Measurements from ENCODE around the gene ATP5F1B. TPM values are rescaled to one million over a fixed set of nuclear protein-coding genes. Genes with fewer than 3 reads are reported as not detected.

ATP5F1B gene
- total RNA-seq, 1 experiment from 2014 or later, result 1,064 TPM

GRCh38 chr12:56688129-56688845 is 42.5 kb upstream of the ATP5F1B start, which contains the start of gene PTGES3 (continued):
- TF ChIP-seq ELF4 (CRISPR knock-in tag; IDR thresholded peaks at IDR 0.05; ENCODE audit: low read depth) (no peak; the same call in 1 of the 2 replicates), TCF7 (CRISPR knock-in tag; IDR thresholded peaks at IDR 0.05; ENCODE audit: low read depth) (no peak), ZNF232 (CRISPR knock-in tag; IDR thresholded peaks at IDR 0.05) (no peak), FOXJ3 (CRISPR knock-in tag; IDR thresholded peaks at IDR 0.05; ENCODE audit: borderline replicate concordance) (no peak), MYBL2 (CRISPR knock-in tag; IDR thresholded peaks at IDR 0.05) (peak; percentile 98), SP1 (CRISPR knock-in tag; conservative IDR thresholded peaks at IDR 0.05) (peak; percentile 76), IRF2 (CRISPR knock-in tag; IDR thresholded peaks at IDR 0.05; ENCODE audit: borderline replicate concordance, low read depth) (no peak), TEAD4 (CRISPR knock-in tag; IDR thresholded peaks at IDR 0.05) (no peak), SMAD4 (CRISPR knock-in tag; IDR thresholded peaks at IDR 0.05) (no peak), ATF6 (CRISPR knock-in tag; IDR thresholded peaks at IDR 0.05) (no peak), ZNF671 (CRISPR knock-in tag; IDR thresholded peaks at IDR 0.05) (no peak), ZBTB21 (CRISPR knock-in tag; IDR thresholded peaks at IDR 0.05; ENCODE audit: borderline replicate concordance) (0 out of 2 replicates have a peak, but pooled peaks have one; percentile 70), ATF1 (CRISPR knock-in tag; IDR thresholded peaks at IDR 0.05) (no peak; the same call in 1 of the 2 replicates), CBFB (CRISPR knock-in tag; IDR thresholded peaks at IDR 0.05; ENCODE audit: low read depth) (no peak), ZNF423 (CRISPR knock-in tag; IDR thresholded peaks at IDR 0.05) (no peak)
- TF ChIP-seq, protein P1, sequence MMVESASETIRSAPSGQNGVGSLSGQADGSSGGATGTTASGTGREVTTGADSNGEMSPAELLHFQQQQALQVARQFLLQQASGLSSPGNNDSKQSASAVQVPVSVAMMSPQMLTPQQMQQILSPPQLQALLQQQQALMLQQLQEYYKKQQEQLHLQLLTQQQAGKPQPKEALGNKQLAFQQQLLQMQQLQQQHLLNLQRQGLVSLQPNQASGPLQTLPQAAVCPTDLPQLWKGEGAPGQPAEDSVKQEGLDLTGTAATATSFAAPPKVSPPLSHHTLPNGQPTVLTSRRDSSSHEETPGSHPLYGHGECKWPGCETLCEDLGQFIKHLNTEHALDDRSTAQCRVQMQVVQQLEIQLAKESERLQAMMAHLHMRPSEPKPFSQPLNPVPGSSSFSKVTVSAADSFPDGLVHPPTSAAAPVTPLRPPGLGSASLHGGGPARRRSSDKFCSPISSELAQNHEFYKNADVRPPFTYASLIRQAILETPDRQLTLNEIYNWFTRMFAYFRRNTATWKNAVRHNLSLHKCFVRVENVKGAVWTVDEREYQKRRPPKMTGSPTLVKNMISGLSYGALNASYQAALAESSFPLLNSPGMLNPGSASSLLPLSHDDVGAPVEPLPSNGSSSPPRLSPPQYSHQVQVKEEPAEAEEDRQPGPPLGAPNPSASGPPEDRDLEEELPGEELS (CRISPR knock-in tag; IDR thresholded peaks at IDR 0.05), result no peak; the same call in 1 of the 2 replicates
- TF ChIP-seq, protein P2, sequence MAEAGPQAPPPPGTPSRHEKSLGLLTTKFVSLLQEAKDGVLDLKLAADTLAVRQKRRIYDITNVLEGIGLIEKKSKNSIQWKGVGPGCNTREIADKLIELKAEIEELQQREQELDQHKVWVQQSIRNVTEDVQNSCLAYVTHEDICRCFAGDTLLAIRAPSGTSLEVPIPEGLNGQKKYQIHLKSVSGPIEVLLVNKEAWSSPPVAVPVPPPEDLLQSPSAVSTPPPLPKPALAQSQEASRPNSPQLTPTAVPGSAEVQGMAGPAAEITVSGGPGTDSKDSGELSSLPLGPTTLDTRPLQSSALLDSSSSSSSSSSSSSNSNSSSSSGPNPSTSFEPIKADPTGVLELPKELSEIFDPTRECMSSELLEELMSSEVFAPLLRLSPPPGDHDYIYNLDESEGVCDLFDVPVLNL (CRISPR knock-in tag; IDR thresholded peaks at IDR 0.05; ENCODE audit: borderline replicate concordance, low read depth), result no peak
- TF ChIP-seq, protein P3, sequence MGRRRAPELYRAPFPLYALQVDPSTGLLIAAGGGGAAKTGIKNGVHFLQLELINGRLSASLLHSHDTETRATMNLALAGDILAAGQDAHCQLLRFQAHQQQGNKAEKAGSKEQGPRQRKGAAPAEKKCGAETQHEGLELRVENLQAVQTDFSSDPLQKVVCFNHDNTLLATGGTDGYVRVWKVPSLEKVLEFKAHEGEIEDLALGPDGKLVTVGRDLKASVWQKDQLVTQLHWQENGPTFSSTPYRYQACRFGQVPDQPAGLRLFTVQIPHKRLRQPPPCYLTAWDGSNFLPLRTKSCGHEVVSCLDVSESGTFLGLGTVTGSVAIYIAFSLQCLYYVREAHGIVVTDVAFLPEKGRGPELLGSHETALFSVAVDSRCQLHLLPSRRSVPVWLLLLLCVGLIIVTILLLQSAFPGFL (CRISPR knock-in tag; IDR thresholded peaks at IDR 0.05; ENCODE audit: borderline replicate concordance), result no peak

GRCh38 chr12:56687223-56688128 is 41.7 kb upstream of the ATP5F1B start:
- Mint-ChIP-seq H3K27ac (peak overlapping the region; percentile 98), H3K27me3 (ENCODE audit: low read depth) (no peaks in the 10 kb centered on the region; the same call in 1 of the 2 replicates), H3K4me3 (peak overlapping the region; percentile 99), H3K4me1 (peaks cover 17% of the 10 kb centered on the region), H3K36me3 (peaks cover 29% of the 10 kb centered on the region), H3K9me3 (no peaks in the 10 kb centered on the region)
- ChIA-PET CTCF (interaction anchor here (0.7 to 3.9 kb wide), 7 partner anchors 30 to 382 kb away, joined by 3 to 27 read pairs (median 5); partner anchors contain the start of gene BAZ2A), POLR2A (interaction anchor here (0.6 to 3.2 kb wide), 10 partner anchors 11 to 59 kb away, joined by 3 to 15 read pairs (median 5); partner anchors contain the start of genes ATP5F1B and NACA)
- DNase-seq (ENCODE audit: low spot score) (peak; percentile 31), ATAC-seq (peak; percentile 9)
- TF ChIP-seq FOXP1 (CRISPR knock-in tag; IDR thresholded peaks at IDR 0.05; ENCODE audit: borderline replicate concordance) (0 out of 2 replicates have a peak, but pooled peaks have one; percentile 28), HMGXB4 (CRISPR knock-in tag; IDR thresholded peaks at IDR 0.05) (peak; percentile 90; the same call in 1 of the 2 replicates), MAX (CRISPR knock-in tag; IDR thresholded peaks at IDR 0.05) (no peak), ZBTB21 (CRISPR knock-in tag; IDR thresholded peaks at IDR 0.05; ENCODE audit: borderline replicate concordance) (no peak), ATF1 (CRISPR knock-in tag; IDR thresholded peaks at IDR 0.05) (no peak; the same call in 1 of the 2 replicates), HMGA2 (CRISPR knock-in tag; IDR thresholded peaks at IDR 0.05) (peak; percentile 26; the same call in 1 of the 2 replicates), ZBTB43 (CRISPR knock-in tag; IDR thresholded peaks at IDR 0.05) (peak; percentile 75; the same call in 1 of the 2 replicates)
